ENCODE measurements around the gene KRTAP4-12. TPM values are rescaled to one million over a fixed set of nuclear protein-coding genes. Genes with fewer than 3 reads are reported as not detected.
"Not testable (repeated sequence)": the region's sequence is repeated elsewhere in the genome, so short reads cannot be mapped to it uniquely, and the experiment has no call there.

The KRTAP4-12 gene
- total RNA-seq, 1 donor from 2014 or later: not detected

DNA sequence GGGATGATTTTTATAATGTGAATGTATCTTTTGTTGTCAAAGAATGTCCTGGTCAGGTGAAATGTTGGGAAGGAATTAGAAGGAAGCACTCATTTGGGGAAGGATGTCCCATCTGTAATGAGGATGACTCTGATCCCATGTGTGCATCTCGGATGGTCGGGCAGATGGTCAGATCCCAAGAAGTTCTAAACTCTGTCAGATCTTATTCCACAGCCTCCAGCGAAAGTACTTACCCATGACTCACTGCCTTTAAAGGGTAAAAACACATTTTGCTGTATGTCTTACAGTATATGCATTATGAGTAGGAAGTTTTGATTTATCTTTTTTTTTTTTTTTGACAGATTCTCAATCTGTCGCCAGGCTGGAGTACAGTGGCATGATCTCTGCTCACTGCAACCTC is 5.3 kb downstream of the KRTAP4-12 start:
- TF ChIP-seq, protein P1, sequence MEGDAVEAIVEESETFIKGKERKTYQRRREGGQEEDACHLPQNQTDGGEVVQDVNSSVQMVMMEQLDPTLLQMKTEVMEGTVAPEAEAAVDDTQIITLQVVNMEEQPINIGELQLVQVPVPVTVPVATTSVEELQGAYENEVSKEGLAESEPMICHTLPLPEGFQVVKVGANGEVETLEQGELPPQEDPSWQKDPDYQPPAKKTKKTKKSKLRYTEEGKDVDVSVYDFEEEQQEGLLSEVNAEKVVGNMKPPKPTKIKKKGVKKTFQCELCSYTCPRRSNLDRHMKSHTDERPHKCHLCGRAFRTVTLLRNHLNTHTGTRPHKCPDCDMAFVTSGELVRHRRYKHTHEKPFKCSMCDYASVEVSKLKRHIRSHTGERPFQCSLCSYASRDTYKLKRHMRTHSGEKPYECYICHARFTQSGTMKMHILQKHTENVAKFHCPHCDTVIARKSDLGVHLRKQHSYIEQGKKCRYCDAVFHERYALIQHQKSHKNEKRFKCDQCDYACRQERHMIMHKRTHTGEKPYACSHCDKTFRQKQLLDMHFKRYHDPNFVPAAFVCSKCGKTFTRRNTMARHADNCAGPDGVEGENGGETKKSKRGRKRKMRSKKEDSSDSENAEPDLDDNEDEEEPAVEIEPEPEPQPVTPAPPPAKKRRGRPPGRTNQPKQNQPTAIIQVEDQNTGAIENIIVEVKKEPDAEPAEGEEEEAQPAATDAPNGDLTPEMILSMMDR (IDR thresholded peaks at IDR 0.05; ENCODE audit: insufficient read depth, low read depth, low read length): no peak
- TF ChIP-seq EZH2 (IDR thresholded peaks at IDR 0.05; ENCODE audit: insufficient read depth, low read length): no peak
- Histone ChIP-seq H3K9ac (ENCODE audit: low read length) (no peak overlapping the region), H3K27ac (ENCODE audit: low read depth, low read length) (no peak overlapping the region), H3K27me3 (ENCODE audit: insufficient read depth, low read length) (no peaks in the 10 kb centered on the region), H3K4me3 (ENCODE audit: insufficient read depth, low read depth, low read length) (no peak overlapping the region), H3K79me2 (ENCODE audit: insufficient read depth, low read length) (no peaks in the 10 kb centered on the region), H3K9me3 (ENCODE audit: insufficient read depth, low read depth, low read length) (peaks cover 3% of the 10 kb centered on the region), H3K4me2 (ENCODE audit: low read length) (no peak overlapping the region), H3K4me1 (ENCODE audit: insufficient read depth, low read length) (peaks cover 4% of the 10 kb centered on the region), H3K36me3 (ENCODE audit: insufficient read depth, low read length) (no peaks in the 10 kb centered on the region), H2AFZ (ENCODE audit: low read depth, low read length) (no peak overlapping the region), H4K20me1 (ENCODE audit: insufficient read depth, low read length) (no peaks in the 10 kb centered on the region)
- Mint-ChIP-seq H3K9me3 (ENCODE audit: unreplicated experiment) (peaks cover 2% of the 10 kb centered on the region), H3K36me3 (ENCODE audit: low read depth, unreplicated experiment) (no peaks in the 10 kb centered on the region), H3K27me3 (ENCODE audit: low read depth, unreplicated experiment) (peaks cover 6% of the 10 kb centered on the region), H3K4me1 (ENCODE audit: low read depth, unreplicated experiment) (peaks cover 19% of the 10 kb centered on the region), H3K27ac (ENCODE audit: unreplicated experiment) (no peak overlapping the region), H3K4me3 (ENCODE audit: unreplicated experiment) (no peak overlapping the region)
- DNase-seq (ENCODE audit: low read depth) (no peak), FAIRE-seq (no peak)

DNA sequence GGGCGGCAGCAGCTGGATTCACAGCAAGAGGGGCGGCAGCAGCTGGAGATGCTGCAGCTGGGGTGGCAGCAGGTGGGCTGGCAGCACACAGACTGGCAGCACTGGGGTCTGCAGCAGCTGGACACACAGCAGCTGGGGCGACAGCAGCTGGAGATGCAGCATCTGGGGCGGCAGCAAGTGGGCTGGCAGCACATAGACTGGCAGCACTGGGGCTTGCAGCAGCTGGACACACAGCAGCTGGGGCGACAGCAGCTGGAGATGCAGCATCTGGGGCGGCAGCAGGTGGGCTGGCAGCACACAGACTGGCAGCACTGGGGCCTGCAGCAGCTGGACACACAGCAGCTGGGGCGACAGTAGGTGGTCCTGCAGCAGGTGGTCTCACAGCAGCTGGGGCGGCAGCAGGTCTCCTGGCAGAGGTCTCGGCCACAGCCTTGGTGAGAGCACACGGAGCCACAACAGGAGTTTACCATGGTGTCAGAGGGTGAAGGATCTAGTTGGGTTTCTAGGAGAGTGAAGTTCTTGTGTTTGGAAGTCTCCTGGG is 6.1 kb downstream of the KRTAP4-12 start, which contains the start of gene KRTAP4-11:
KRTAP4-11 (minus strand) TSS at position 528 of the 541 bp plus-strand sequence; CDS start at position 470, 58 bp downstream.
- H3K4me3 ChIP-seq (ENCODE audit: insufficient read depth, low read depth, low read length); DNase-seq (ENCODE audit: low read depth); H3K79me2 ChIP-seq (ENCODE audit: insufficient read depth, low read length); H3K27ac Mint-ChIP-seq (ENCODE audit: unreplicated experiment); H3K4me3 Mint-ChIP-seq (ENCODE audit: unreplicated experiment); H3K36me3 ChIP-seq (ENCODE audit: insufficient read depth, low read length); FAIRE-seq; H3K27me3 ChIP-seq (ENCODE audit: insufficient read depth, low read length); H3K27ac ChIP-seq (ENCODE audit: low read depth, low read length); H3K4me2 ChIP-seq (ENCODE audit: low read length); H3K36me3 Mint-ChIP-seq (ENCODE audit: low read depth, unreplicated experiment); H3K9me3 ChIP-seq (ENCODE audit: insufficient read depth, low read depth, low read length); H3K4me1 ChIP-seq (ENCODE audit: insufficient read depth, low read length); H3K9ac ChIP-seq (ENCODE audit: low read length); H4K20me1 ChIP-seq (ENCODE audit: insufficient read depth, low read length); H3K9me3 Mint-ChIP-seq (ENCODE audit: unreplicated experiment); H2AFZ ChIP-seq (ENCODE audit: low read depth, low read length); H3K27me3 Mint-ChIP-seq (ENCODE audit: low read depth, unreplicated experiment): not testable (repeated sequence)
- peaks cover 15% of the 10 kb centered on the region for H3K4me1 Mint-ChIP-seq (ENCODE audit: low read depth, unreplicated experiment)

DNA sequence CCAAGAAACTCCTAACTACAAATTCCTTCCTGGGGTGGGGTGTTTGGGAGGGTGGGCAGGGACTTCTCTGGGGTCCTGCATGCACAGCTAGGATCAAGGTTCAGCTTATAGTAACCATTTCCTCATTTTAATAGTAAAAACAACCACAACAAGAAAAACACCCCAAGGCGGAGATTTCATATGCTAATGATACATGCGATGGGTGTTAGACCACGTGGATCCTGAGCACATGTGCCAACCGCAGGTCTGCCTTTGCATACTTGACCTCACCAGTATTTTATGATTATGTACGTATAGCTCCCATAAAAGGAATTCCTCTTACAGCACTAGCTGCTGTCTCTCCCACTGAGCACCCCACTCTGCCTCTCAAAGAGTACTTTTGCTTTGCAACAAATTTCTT is 7.7 kb downstream of the KRTAP4-12 start:
- peaks cover 4% of the 10 kb centered on the region for H3K4me1 ChIP-seq (ENCODE audit: insufficient read depth, low read length)
- DNase-seq (ENCODE audit: low read depth): no peak
- H3K27me3 ChIP-seq (ENCODE audit: insufficient read depth, low read length): no peaks in the 10 kb centered on the region
- Mint-ChIP-seq H3K9me3 (ENCODE audit: unreplicated experiment) (peaks cover 4% of the 10 kb centered on the region), H3K27me3 (ENCODE audit: low read depth, unreplicated experiment) (peaks cover 6% of the 10 kb centered on the region), H3K4me1 (ENCODE audit: low read depth, unreplicated experiment) (peaks cover 13% of the 10 kb centered on the region), H3K36me3 (ENCODE audit: low read depth, unreplicated experiment) (no peaks in the 10 kb centered on the region), H3K27ac (ENCODE audit: unreplicated experiment) (no peak overlapping the region), H3K4me3 (ENCODE audit: unreplicated experiment) (no peak overlapping the region)
- H3K27ac ChIP-seq (ENCODE audit: low read depth, low read length): no peak overlapping the region
- no peak overlapping the region for H3K9ac ChIP-seq (ENCODE audit: low read length)
- H3K9me3 ChIP-seq (ENCODE audit: insufficient read depth, low read depth, low read length): peaks cover 6% of the 10 kb centered on the region
- no peak overlapping the region for H2AFZ ChIP-seq (ENCODE audit: low read depth, low read length)
- TF ChIP-seq, protein P1 (IDR thresholded peaks at IDR 0.05; ENCODE audit: insufficient read depth, low read depth, low read length): no peak
- no peak for TF ChIP-seq EZH2 (IDR thresholded peaks at IDR 0.05; ENCODE audit: insufficient read depth, low read length)
- H3K4me2 ChIP-seq (ENCODE audit: low read length): no peak overlapping the region
- no peak overlapping the region for H3K4me3 ChIP-seq (ENCODE audit: insufficient read depth, low read depth, low read length)
- H3K79me2 ChIP-seq (ENCODE audit: insufficient read depth, low read length): no peaks in the 10 kb centered on the region
- FAIRE-seq: no peak
- H3K36me3 ChIP-seq (ENCODE audit: insufficient read depth, low read length): no peaks in the 10 kb centered on the region
- H4K20me1 ChIP-seq (ENCODE audit: insufficient read depth, low read length): no peaks in the 10 kb centered on the region

Measured in astrocyte (in vitro differentiated cells and primary cell).